ENCODE results near the gene DPYD. TPM values are rescaled to one million over a fixed set of nuclear protein-coding genes. Genes with fewer than 3 reads are reported as not detected.

The DPYD gene
- total and polyA plus RNA-seq, 7 donors = 2.5 to 7.3 (median 5.1) TPM

- intact Hi-C loops (cut with DNase I) = no loop called here
- no peak overlapping the region for H3K27ac ChIP-seq
- ATAC-seq (no peak), DNase-seq (no peak)
- H3K4me3 ChIP-seq = no peak overlapping the region
- H3K4me1 ChIP-seq = no peaks in the 10 kb centered on the region
- no peaks in the 10 kb centered on the region for H3K27me3 ChIP-seq (ENCODE audit: insufficient read depth in 3 of 3, low read length in 2 of 3)
- WGBS, 3 donors = 84 to 92% (median 89%) methylated on average over 3 of the region's 3 CpGs
- no peaks in the 10 kb centered on the region for H3K9me3 ChIP-seq
- no peak for TF ChIP-seq CTCF (IDR thresholded peaks at IDR 0.05)
- H3K36me3 ChIP-seq (ENCODE audit: insufficient read depth in 1 of 2, low read depth in 1 of 2) = no peaks in the 10 kb centered on the region
These were observed 265.8 kb downstream of the DPYD start for GRCh38 chr1:97654876-97655585.

- ATAC-seq (no peak), DNase-seq (no peak)
- Histone ChIP-seq H3K27ac (no peak overlapping the region), H3K27me3 (ENCODE audit: insufficient read depth in 3 of 3, low read length in 2 of 3) (no peaks in the 10 kb centered on the region), H3K4me3 (no peak overlapping the region), H3K4me1 (no peaks in the 10 kb centered on the region), H3K9me3 (peaks cover 11% of the 10 kb centered on the region), H3K36me3 (ENCODE audit: insufficient read depth in 1 of 2, low read depth in 1 of 2) (no peaks in the 10 kb centered on the region)
- no peak for TF ChIP-seq CTCF (IDR thresholded peaks at IDR 0.05)
- intact Hi-C loops (cut with DNase I) = no loop called here
- 69 to 75% (median 73%) methylated on average over 3 of the region's 3 CpGs for WGBS, 3 donors
These were observed 269.6 kb downstream of the DPYD start for GRCh38 chr1:97651250-97651649.

GRCh38 chr1:97649591-97649990 lies 271.2 kb downstream of the DPYD start:
- TF ChIP-seq CTCF (IDR thresholded peaks at IDR 0.05) = no peak
- ATAC-seq (no peak), DNase-seq (no peak)
- Histone ChIP-seq H3K27me3 (ENCODE audit: insufficient read depth in 3 of 3, low read length in 2 of 3) (no peaks in the 10 kb centered on the region), H3K36me3 (ENCODE audit: insufficient read depth in 1 of 2, low read depth in 1 of 2) (no peaks in the 10 kb centered on the region), H3K4me3 (no peak overlapping the region), H3K9me3 (peaks cover 21% of the 10 kb centered on the region), H3K27ac (no peak overlapping the region), H3K4me1 (no peaks in the 10 kb centered on the region)
- intact Hi-C loops (cut with DNase I) = no loop called here
- 81 to 85% (median 84%) methylated on average over 4 of the region's 4 CpGs for WGBS, 3 donors

- no peak for TF ChIP-seq CTCF (IDR thresholded peaks at IDR 0.05)
- DNase-seq (no peak), ATAC-seq (no peak)
- Histone ChIP-seq H3K9me3 (peaks cover 24% of the 10 kb centered on the region), H3K27ac (no peak overlapping the region), H3K27me3 (ENCODE audit: insufficient read depth in 3 of 3, low read length in 2 of 3) (no peaks in the 10 kb centered on the region), H3K4me3 (no peak overlapping the region), H3K4me1 (no peaks in the 10 kb centered on the region), H3K36me3 (ENCODE audit: insufficient read depth in 1 of 2, low read depth in 1 of 2) (no peaks in the 10 kb centered on the region)
- intact Hi-C loops (cut with DNase I) = no loop called here
These were observed 273.1 kb downstream of the DPYD start for GRCh38 chr1:97647776-97648175.

- H3K27me3 ChIP-seq (ENCODE audit: insufficient read depth in 3 of 3, low read length in 2 of 3) = no peaks in the 10 kb centered on the region
- DNase-seq = no peak
- H3K4me1 ChIP-seq = no peaks in the 10 kb centered on the region
- H3K27ac ChIP-seq = no peak overlapping the region
- peaks cover 24% of the 10 kb centered on the region for H3K9me3 ChIP-seq
- intact Hi-C loops (cut with DNase I) = no loop called here
- H3K36me3 ChIP-seq (ENCODE audit: insufficient read depth in 1 of 2, low read depth in 1 of 2) = no peaks in the 10 kb centered on the region
- no peak for ATAC-seq
- no peak overlapping the region for H3K4me3 ChIP-seq
- no peak for TF ChIP-seq CTCF (IDR thresholded peaks at IDR 0.05)
- WGBS, 3 donors = 90 to 98% (median 97%) methylated on average over 1 of the region's 1 CpG
These were observed 274.8 kb downstream of the DPYD start for GRCh38 chr1:97646071-97646470.

Data from psoas muscle (tissue), 8 donors.